ENCODE results near the gene MBNL2.

GRCh38 chr13:97307882-97308624 is 85.9 kb downstream of the MBNL2 start:
- TF ChIP-seq CTCF (conservative IDR thresholded peaks at IDR 0.05; ENCODE audit: low read length): no peak
- no peak for TF ChIP-seq EZH2phosphoT487 (IDR thresholded peaks at IDR 0.05; ENCODE audit: borderline replicate concordance, low read depth, low read length)

Data from OCI-LY7 (cell line).